ENCODE results near the gene DUS2.
"Not testable (repeated sequence)": the region's sequence is repeated elsewhere in the genome, so short reads cannot be mapped to it uniquely, and the experiment has no call there.

GRCh38 chr16:68109156-68109555 lies 86.1 kb downstream of the DUS2 start:
- not testable (repeated sequence) for TF ChIP-seq CTCF (IDR thresholded peaks at IDR 0.05; ENCODE audit: borderline replicate concordance, extremely low read depth, low read length, poor library complexity, severe bottlenecking); EZH2 (IDR thresholded peaks at IDR 0.05; ENCODE audit: borderline replicate concordance, low read depth, low read length, severe bottlenecking)
